ENCODE data around the gene TMEM266.

TMEM266 gene

GRCh38 chr15:76070192-76070591, 10.4 kb downstream of the TMEM266 start:
- DNase-seq: no peak

DNA sequence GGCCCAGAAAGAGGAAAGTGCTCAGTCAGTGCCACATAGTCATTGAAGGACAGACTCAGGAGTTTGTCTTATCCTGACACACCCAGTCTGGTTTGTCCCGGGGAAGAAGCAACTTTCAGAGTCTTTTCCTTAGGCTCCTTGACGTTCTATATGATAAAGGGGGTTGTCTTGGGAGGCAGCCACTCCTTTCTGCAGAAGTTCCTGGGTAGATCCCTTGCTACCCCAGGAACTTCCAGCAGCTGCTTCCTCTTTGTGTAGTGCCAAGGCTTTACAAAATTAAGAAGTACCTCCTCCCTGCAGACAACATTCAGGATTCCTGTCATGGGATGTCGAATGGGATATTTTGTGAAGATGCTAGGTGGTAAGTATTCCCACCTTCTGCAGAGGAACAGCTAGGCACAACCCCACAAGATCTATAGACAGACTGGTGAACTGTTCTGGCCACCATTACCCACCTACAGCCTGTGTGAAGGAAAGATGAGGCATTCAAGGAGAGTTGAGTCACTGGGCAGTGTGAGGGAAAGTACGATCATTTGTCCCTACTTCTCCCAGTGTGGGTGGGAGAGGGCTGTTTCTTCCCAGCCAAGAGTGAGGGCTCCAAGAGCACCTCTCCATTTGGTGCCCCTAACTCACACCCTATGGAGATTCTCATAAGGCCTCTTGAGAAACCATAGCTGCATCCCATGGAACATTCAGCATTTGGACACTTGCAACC, 11.3 kb downstream of the TMEM266 start:
- DNase-seq: no peak

GRCh38 chr15:76071806-76072205, 12.0 kb downstream of the TMEM266 start:
- no peak for DNase-seq

GRCh38 chr15:76073554-76073953, 13.8 kb downstream of the TMEM266 start:
- peak in 1 of 3 experiments; percentile 65 for DNase-seq

- no peak for DNase-seq
These were observed 15.3 kb downstream of the TMEM266 start for GRCh38 chr15:76075046-76075445.

GRCh38 chr15:76078285-76078877, 18.6 kb downstream of the TMEM266 start:
- DNase-seq: no peak

- DNase-seq: no peak
These were observed 24.5 kb downstream of the TMEM266 start for GRCh38 chr15:76084256-76084655.

- no peak for DNase-seq
These were observed 38.9 kb downstream of the TMEM266 start for GRCh38 chr15:76098685-76099084.

GRCh38 chr15:76099388-76099787, 39.6 kb downstream of the TMEM266 start:
- DNase-seq: no peak

- no peak for DNase-seq
These were observed 40.6 kb downstream of the TMEM266 start for GRCh38 chr15:76100361-76100760.

DNA sequence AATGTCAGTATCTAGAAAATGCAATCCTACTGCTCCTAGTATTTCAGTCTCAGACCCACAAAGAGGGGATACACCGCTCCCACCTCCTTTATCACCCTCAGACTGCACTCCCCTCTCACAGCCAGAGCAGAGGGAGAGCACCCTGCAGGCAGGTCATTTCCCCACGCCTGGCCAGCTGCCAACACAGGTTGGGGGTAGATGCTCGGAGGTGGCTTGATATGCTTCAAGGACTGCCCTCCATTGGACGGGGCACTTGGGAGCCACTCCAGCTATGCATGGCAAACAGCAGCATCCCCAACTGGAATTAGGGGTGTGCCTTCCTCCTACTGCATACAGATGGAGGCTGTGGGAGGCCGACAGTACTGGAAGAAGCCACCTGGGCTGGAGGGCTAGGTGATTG, 41.9 kb downstream of the TMEM266 start:
- DNase-seq: no peak

DNA sequence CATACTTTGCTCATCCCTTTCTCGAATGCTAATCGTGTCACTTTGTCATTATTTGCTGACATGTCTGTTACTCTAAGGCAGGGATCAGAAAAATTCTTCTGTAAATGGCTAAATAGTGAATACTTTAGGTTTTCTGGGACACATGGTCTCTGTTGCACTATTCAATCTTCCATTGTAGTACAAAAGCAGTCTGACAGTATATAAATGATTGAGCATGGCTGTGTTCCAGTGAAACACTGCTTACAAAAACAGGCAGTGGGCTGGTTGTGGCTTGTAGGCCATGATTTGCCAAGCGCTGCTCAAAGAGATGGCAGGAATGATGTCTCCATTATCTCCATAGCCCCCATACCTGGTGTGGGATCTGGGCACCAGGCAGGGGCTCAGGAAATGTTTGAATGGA, 45.6 kb downstream of the TMEM266 start:
- no peak for DNase-seq

- no peak for DNase-seq
These were observed 46.1 kb downstream of the TMEM266 start for GRCh38 chr15:76105911-76106310.

GRCh38 chr15:76107169-76107568, 47.4 kb downstream of the TMEM266 start:
- DNase-seq: no peak

GRCh38 chr15:76108021-76108723, 48.4 kb downstream of the TMEM266 start:
- DNase-seq: no peak

GRCh38 chr15:76109046-76109445, 49.3 kb downstream of the TMEM266 start:
- no peak for DNase-seq

DNA sequence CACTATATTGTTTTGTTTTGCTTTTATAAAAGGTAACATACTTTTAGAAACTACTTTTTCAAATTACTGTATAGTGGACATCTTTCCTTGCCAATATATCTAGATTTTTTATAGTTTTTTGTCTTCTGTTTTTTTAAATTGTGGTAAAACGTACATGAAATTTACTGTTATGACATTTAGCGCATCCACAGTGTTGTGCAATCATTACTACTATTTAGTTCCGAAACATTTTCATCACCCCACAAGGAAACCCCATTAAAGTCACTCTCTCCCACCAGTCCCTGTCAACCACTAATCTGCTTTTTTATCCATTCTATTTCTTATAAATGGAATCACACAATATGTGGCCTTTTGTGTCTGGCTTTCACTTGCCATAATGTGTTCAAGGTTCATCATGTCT, 54.8 kb downstream of the TMEM266 start:
- DNase-seq: no peak

DNA sequence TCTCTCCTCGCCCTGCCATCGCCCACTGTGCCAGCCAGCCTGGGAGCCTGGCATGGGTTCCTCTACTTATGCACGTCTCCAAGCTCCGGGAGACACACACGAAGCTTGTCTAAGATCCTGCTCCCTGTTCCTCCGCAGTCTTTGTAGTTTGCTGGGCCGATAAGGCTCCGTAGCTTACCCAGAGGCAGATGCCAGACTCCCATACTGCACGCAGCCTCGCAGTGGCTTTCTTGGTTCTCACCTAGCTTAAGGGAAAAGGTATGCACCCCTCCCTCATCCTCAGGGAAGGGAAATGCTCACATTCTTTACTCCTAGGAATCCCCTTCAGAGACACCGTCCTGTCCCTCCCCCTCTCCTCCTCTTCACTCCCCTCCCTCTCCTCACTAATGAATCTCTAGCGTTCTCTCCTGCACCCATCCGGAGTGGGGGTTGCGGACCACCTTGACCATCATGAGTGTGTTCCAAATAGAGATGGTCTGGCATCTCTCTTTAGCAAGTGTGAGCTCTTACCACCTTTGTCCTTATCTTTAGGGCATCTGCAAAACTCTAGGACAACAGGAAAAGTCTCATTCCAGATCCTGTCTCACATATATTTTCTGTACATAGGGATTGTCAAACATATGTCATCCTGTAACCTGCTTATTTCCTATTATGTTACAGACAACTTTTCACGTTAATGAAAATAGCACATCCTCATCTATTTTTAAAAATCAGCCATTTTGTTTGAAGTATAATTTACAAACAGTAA, 56.5 kb downstream of the TMEM266 start:
- no peak for DNase-seq

DNA sequence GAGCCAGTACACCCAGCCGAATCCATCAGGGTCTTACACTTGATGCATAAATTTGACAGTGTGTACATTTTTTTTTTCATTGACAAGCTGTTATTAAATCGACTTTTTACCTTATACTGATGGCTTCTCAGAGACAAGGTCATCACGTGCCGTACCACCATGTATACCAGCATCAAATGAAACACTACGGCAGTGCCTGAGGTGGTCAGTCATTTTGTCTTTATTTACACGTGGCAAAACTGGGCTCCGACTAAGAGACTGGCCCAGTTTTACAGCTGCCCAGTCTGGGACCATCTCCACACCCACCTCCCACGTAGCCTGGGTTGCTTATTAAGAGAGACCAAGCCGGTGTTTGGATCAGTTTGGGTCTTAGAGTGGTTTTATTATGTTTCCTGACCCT, 57.4 kb downstream of the TMEM266 start:
- DNase-seq: no peak

- DNase-seq: no peak
These were observed 59.0 kb downstream of the TMEM266 start for GRCh38 chr15:76118767-76119166.

DNA sequence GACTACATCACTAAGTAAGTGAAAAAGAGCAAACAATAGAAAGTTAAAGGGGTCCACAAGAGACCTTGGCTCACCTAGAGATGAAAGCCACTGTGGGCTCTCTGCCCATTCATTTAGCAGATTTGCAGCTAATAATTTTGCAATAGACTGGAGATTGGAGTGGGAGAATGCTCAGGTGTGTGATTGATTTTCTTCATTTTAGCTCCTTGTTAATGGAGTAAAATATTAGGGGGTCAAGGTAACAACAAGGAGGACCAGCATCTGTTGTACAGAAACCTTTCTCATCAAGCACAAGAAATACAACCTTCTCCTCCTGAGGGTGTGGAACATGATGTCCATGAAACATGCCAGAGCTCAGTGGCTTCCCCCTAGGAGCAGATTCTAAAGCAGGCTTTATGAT, 63.2 kb downstream of the TMEM266 start:
- no peak for DNase-seq

DNA sequence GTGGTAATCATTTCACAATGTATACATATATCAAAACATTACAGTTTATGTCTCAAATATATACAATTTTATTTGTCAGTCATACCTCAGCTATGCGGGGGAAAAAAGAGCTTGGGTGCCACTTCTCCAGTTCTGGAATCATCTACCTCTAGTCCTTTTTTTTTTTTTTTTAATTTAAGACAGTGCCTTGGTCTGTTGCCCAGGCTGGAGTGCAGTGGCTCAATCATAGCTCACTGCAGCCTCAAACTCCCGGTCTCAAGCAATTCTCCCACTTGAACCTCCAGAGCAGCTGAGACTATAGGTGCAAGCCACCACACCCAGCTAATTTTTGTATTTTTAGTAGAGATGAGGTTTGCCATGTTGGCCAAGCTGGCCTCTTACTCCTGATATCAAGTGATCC, 67.4 kb downstream of the TMEM266 start:
- DNase-seq: no peak

- no peak for DNase-seq
These were observed 68.1 kb downstream of the TMEM266 start for GRCh38 chr15:76127880-76128279.

DNA sequence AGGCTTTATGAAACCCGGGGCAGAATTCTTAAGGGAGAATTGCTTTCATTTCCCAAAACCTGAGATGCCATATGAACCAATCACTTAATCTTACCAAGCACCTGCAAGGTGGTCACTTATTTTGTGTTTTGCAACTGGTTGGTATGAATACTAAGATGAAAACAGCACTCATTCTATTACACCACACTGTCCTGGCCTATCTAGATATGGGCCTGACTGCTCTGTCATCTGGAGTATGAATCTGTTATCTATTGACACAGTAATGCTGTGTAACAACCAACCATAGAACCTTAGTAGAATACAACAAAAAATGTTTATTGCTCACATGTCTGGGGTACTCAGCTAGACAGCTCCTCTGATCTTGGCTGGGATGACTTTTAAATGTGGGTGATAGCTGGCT, 74.8 kb downstream of the TMEM266 start:
- DNase-seq: no peak

All from NCI-H1417 (cell line).